EH (cell line): ENCODE results near the gene PZP.
"Not testable (repeated sequence)": the region's sequence is repeated elsewhere in the genome, so short reads cannot be mapped to it uniquely, and the experiment has no call there.

Experiments
- DNase-seq: peaks from one replicate; pipeline ENCODE4 v3.0.0-alpha.2; 2015; ENCODE audit warnings: low read depth

Gene PZP

GRCh38 chr12:9208229-9208628 lies at the start of gene PZP:
PZP (minus strand) TSS chr12:9208395; CDS start chr12:9208341, 54 bp downstream.
- DNase-seq, result no peak

- no peak for DNase-seq
Measured at GRCh38 chr12:9256758-9257405, 48.7 kb upstream of the PZP start.

GRCh38 chr12:9256341-9256740 lies 48.1 kb upstream of the PZP start:
- no peak for DNase-seq

GRCh38 chr12:9255837-9256236 lies 47.6 kb upstream of the PZP start:
- DNase-seq, result no peak

- DNase-seq, result no peak
Measured at GRCh38 chr12:9253464-9253863, 45.3 kb upstream of the PZP start.

GRCh38 chr12:9252791-9253190 lies 44.6 kb upstream of the PZP start:
- not testable (repeated sequence) for DNase-seq

- DNase-seq, result no peak
Measured at GRCh38 chr12:9252256-9252655, 44.1 kb upstream of the PZP start.

GRCh38 chr12:9248435-9248834 lies 40.2 kb upstream of the PZP start:
- no peak for DNase-seq

- no peak for DNase-seq
Measured at GRCh38 chr12:9244894-9245293, 36.7 kb upstream of the PZP start.

- DNase-seq, result no peak
Measured at GRCh38 chr12:9243999-9244649, 35.9 kb upstream of the PZP start.

- no peak for DNase-seq
Measured at GRCh38 chr12:9241301-9241700, 33.1 kb upstream of the PZP start.

- no peak for DNase-seq
Measured at GRCh38 chr12:9240776-9241175, 32.6 kb upstream of the PZP start.

GRCh38 chr12:9240004-9240635 lies 31.9 kb upstream of the PZP start:
- not testable (repeated sequence) for DNase-seq

GRCh38 chr12:9237286-9237685 lies 29.1 kb upstream of the PZP start:
- DNase-seq, result no peak

GRCh38 chr12:9235519-9235918 lies 27.3 kb upstream of the PZP start:
- no peak for DNase-seq

GRCh38 chr12:9227950-9228349 lies 19.8 kb upstream of the PZP start:
- DNase-seq, result no peak

GRCh38 chr12:9223830-9224229 lies 15.6 kb upstream of the PZP start:
- no peak for DNase-seq

- DNase-seq, result no peak
Measured at GRCh38 chr12:9221483-9221882, 13.3 kb upstream of the PZP start.

GRCh38 chr12:9221011-9221410 lies 12.8 kb upstream of the PZP start:
- not testable (repeated sequence) for DNase-seq

- DNase-seq, result no peak
Measured at GRCh38 chr12:9214534-9214933, 6.3 kb upstream of the PZP start.

- DNase-seq, result no peak
Measured at GRCh38 chr12:9211687-9212086, 3.5 kb upstream of the PZP start.

- DNase-seq, result no peak
Measured at GRCh38 chr12:9204380-9204779, 3.8 kb downstream of the PZP start.

GRCh38 chr12:9198012-9198411 lies 10.2 kb downstream of the PZP start:
- DNase-seq, result no peak

GRCh38 chr12:9184276-9184675 lies 23.9 kb downstream of the PZP start:
- no peak for DNase-seq
